ENCODE results near the gene CNR2.

GRCh38 chr1:23889074-23889473 lies 24.1 kb downstream of the CNR2 start:
- TF ChIP-seq, protein P1, sequence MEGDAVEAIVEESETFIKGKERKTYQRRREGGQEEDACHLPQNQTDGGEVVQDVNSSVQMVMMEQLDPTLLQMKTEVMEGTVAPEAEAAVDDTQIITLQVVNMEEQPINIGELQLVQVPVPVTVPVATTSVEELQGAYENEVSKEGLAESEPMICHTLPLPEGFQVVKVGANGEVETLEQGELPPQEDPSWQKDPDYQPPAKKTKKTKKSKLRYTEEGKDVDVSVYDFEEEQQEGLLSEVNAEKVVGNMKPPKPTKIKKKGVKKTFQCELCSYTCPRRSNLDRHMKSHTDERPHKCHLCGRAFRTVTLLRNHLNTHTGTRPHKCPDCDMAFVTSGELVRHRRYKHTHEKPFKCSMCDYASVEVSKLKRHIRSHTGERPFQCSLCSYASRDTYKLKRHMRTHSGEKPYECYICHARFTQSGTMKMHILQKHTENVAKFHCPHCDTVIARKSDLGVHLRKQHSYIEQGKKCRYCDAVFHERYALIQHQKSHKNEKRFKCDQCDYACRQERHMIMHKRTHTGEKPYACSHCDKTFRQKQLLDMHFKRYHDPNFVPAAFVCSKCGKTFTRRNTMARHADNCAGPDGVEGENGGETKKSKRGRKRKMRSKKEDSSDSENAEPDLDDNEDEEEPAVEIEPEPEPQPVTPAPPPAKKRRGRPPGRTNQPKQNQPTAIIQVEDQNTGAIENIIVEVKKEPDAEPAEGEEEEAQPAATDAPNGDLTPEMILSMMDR (IDR thresholded peaks at IDR 0.05) = no peak
- TF ChIP-seq POLR2A (IDR thresholded peaks at IDR 0.05) = no peak

Data from vagina (tissue), 2 donors.